ENCODE measurements around the gene CCDC88A.
"Not testable (repeated sequence)": the region's sequence is repeated elsewhere in the genome, so short reads cannot be mapped to it uniquely, and the experiment has no call there.

The CCDC88A gene

DNA sequence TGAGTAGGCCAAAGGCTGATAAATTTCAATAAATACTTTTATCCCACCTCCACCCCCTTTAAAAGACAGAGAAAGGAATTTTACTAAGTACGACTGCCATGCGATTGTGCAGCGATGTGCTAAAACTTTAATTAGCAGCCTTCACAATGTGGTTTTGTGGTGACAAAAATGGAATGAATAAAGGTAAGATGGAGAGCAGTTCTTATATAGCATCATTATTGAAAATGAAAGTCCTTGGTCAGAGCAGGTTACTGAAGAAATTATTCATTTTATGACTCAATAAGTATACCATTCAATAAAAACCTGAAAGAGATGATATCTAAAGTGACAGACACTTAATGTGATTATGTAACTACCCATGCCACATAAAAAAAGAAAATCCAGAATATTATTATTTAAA, 117.4 kb downstream of the CCDC88A start:
- DNase-seq (ENCODE audit: low read depth in 2 of 2): no peak

DNA sequence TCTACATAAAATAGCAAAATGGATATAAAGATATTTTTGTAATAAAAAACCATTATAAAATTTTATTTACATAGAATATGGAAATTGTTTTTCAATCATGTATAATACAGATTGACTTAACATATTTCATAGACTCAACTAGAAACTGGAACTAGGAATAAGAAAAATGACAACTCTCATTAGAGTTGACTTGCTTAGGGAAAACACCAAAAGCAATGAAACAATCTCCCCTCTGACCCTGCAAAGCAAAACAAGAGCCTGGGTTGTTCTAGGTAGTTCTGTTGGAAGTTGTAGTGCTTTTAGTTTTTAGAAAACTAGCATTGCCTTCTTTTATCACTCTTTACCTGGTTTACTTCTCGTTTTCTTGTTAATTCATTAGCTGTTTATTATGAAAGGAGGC, 118.4 kb downstream of the CCDC88A start:
- DNase-seq (ENCODE audit: low read depth in 2 of 2): no peak

DNA sequence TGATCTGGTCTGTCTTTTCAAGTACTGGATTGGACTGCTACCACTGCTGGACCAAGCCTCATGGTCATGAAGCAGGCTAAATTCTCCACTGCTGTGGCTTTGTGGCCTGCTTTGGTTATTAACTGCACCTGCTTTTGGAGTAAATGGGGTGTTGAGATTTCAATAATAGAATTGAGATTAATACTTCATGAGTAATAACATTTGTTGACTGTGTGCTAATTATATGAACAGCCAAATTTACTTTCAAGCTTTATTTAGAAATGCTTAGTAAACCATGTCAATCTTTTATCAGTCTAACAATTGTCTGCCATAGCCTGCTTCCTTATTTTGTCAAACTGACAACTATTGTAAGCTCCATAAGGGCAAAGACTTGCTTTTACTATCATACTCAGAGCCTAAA, 123.3 kb downstream of the CCDC88A start:
- DNase-seq (ENCODE audit: low read depth in 2 of 2): no peak

DNA sequence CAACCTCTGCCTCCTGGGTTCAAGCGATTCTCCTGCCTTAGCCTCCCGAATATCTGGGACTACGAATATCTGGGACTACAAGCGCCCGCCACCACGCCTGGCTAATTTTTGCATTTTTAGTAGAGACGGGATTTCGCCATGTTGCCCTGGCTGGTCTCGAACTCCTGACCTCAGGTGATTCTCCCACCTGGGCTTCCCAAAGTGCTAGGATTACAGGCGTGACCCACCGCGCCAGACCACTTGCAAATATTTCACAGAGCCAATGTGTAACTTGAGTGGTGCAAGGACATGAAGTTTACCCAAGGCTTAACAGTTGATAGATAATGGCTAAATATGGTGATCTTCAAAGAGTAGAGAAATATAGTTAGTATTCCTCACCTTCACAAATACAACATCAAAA, 136.6 kb downstream of the CCDC88A start:
- DNase-seq (ENCODE audit: low read depth in 2 of 2): no peak

DNA sequence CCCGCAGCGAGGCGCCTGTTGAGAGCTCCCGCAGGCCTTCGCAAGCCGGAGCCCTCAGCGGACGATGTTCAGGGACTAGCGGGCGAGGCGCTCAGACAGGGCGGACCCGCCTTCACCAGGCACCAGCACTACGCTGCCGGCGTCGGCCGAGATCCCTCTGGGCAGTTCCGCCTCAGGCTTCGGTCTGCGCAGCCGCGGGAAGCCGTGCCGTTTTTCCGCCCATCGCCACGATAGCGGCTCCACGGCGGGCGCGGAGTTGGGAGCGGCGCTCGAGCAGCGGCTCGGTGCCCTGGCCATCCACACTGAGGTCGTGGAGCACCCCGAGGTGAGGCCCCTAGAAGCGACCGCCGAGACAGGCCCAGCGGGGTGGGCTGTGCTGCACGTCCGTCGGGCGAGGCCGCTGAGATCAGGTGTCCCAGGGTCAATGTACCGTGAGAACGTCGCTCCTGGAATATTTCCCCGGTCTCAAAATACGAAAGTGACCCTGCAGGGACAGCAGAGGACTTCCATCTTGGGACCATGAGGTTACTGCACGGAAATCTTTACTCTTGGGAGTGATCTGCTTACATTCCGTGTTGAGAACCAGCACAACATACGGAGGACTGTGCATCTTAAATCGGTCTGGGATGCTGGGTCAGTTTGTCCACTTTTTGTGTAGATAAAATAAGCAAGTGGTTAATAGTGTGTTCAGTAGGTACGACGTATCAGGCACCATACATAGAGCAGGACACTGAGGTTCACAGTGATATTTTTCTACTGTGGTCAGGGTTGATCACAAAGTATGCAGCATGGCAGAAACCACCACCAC, 137.3 kb downstream of the CCDC88A start:
- peak; percentile 80 to 83 for DNase-seq (ENCODE audit: low read depth in 2 of 2)

DNA sequence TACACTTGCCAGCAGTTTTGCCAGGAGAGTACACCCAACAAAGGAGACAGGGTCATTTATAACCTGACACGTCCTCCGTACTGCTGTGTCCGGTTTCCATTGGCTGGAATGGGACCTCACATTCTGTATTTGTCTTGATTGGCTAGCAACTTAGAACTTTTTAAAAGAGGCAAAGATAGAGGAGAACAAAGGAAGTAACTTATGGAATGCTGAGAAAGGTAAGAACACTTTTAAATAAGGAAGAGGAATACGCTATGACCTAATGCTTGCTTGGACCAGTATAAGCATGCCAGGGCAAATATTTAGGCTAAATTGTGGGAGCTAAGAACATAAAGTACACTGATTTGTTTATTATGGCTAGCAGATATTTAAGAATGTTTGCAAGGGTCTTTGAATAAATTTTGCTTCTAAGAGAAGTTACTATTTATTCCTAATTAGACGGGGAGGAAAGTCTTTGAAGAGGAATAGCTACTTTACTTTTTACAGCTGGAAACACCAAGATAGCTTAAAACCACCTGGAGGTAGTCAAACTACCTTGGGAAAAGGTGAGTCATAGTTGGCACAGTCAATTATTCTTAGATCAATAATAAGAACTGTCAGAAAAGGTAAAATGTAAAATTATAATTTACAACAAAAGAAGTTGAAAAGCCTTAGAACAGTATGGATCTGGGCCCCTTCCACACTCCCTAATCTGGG, 138.7 kb downstream of the CCDC88A start:
- not testable (repeated sequence) for DNase-seq (ENCODE audit: low read depth in 2 of 2)

DNA sequence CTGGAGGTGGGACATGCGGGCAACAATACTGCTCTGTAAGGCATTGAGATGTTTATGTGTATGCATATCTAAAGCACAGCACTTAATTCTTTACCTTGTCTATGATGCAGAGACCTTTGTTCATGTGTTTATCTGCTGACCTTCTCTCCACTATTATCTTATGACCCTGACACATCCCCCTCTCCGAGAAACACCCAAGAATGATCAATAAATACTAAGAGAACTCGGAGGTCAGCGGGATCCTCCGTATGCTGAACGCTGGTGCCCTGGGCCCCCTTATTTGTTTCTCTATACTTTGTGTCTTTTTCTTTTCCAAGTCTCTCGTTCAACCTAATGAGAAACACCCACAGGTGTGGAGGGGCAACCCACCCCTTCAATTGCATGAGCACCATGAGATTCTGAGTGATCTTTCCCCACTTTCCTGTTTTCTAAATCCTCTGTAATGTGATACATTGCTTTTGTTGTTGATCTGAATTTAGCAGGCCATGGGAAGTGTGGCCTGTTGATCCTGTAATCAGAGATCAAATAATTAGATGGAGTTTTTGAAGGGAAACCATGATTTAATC, 139.7 kb downstream of the CCDC88A start:
- DNase-seq (ENCODE audit: low read depth in 2 of 2): not testable (repeated sequence)

DNA sequence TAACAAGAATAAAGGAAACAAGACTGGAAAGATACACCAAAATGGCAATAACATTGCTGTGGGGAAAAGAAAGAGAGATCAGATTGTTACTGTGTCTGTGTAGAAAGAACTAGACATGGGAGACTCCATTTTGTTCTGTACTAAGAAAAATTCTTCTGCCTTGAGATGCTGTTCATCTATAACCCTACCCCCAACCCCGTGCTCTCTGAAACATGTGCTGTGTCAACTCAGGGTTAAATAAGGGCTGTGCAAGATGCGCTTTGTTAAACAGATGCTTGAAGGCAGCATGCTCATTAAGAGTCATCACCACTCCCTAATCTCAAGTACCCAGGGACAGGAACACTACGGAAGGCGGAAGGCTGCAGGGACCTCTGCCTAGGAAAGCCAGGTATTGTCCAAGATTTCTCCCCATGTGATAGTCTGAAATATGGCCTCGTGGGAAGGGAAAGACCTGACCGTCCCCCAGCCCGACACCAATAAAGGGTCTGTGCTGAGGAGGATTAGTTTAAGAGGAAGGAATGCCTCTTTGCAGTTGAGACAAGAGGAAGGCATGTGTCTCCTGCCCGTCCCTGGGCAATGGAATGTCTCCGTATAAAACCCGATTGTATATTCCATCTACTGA, 140.3 kb downstream of the CCDC88A start:
- not testable (repeated sequence) for DNase-seq (ENCODE audit: low read depth in 2 of 2)

DNA sequence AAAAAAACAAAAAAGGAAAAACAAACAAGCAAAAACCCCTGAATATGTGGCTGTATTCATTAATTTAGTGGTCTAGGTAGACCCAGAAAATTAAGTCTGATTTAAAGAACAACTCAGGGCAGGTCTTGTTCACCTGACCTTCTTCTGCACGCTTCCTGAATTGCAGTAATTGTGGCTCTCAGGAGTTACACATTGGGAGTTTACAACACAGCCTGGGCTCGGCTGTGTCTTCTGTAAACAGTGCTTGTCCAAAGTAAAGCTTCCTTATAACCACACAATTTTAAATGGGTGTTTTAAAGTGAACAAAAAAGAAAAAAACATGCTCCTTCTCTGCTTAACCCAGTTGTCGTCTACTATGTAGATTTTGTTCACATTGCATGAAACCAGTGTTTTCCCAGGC, 142.3 kb downstream of the CCDC88A start:
- DNase-seq (ENCODE audit: low read depth in 2 of 2): no peak

DNA sequence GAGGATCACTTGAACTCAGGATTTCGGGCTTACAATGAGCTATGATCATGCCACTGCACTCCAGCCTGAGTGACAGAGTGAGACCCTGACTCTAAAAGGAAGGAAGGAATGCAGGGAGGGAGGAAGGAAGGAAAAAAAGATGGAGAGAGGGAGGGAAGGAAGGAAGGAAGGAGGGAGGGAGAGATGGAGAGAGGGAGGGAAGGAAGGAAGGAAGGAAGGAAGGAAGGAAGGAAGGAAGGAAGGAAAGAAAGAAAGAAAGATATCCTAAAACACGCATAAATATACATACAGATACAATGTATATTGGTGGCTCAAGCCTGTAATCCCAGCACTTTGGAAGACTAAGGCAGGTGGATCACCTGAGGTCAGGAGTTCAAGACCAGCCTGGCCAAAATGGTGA, 145.3 kb downstream of the CCDC88A start:
- not testable (repeated sequence) for DNase-seq (ENCODE audit: low read depth in 2 of 2)

DNA sequence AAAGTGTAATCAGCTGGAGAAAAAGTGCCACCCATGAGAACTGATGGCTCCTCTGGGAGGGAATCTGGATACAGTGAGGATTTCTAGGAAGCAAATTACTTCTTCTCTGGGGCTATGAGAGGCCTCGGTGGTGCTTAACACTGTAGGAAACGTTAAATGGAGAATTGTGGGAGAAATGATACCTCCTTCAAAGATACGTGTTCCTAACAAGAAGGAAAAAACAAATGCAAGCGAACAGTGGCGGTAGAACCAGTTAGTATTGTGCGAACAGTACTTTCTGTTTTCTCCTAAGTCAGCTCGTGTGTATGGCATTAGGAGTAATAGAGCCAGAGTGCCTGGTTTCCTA, 150.0 kb downstream of the CCDC88A start:
- no peak for DNase-seq (ENCODE audit: low read depth in 2 of 2)

DNA sequence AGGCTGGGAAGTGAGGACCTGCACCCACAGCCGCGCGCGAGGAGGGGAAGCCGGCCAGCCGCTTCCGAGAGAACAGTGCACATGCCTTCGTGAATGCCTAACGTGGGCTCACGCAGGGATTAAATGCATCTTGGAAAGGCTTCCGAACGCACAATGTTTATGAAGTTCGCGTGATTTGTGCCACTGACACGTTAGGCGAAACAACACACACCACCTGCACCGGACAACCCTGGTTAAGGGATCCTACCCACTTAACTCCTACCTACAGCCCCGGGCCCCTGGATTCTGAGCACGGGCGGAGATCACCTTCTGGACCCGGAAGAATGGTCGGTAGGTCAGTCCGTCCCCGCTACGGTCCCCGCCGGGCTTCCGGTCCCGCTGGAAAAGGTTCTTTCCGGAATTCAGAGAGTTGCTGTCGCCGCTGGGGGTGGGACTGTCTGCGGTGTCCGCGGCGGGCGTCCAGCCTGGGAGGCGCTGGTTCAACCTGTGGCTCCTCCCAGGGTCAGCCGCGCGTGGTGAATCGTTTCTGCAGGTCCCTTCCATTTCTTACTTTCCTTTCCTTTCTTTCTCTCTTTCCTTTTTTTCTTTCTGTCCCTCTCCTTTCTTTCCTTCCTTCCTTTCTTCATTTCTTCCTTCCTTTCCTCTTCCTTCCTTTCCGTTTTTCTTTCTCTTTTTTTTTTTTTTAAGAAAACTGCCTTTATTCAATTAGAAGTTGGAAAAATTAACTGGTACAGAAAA, 150.6 kb downstream of the CCDC88A start, which contains the start of gene MTIF2:
Gene MTIF2, minus strand, starts transcription at position 325 of the 738 bp plus-strand sequence. CDS start 5,373 bp downstream, outside the sequence.
- peak; percentile 89 to 91 for DNase-seq (ENCODE audit: low read depth in 2 of 2)

DNA sequence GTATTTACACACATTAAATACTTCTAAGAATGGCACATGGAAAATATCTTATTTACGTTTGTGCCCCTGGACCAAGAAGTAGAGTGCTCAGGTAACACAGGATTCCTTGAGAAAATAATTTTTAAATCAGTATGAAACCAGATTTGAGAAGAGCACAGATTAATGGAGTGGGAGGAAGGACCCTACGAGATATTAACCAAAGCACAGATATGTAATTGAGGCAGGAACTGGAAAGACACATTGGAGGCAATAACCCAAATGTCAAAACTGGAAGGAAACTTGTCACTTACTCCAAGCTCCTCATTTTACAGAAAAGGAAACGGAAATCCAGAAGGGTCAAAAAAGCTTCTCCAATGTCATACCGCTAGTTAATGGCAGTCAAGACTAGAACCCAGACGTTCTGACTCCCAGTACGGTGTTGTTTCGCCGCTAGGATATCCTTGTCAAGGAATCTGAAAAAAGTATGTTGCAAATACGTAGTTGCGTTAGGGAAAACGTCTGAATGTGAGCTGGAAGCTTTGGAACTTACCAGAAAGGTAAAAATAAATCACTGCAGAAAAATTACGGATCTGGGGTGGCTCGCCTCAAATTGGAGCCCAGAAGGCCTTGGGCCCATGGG, 151.3 kb downstream of the CCDC88A start:
- DNase-seq (ENCODE audit: low read depth in 2 of 2): no peak

DNA sequence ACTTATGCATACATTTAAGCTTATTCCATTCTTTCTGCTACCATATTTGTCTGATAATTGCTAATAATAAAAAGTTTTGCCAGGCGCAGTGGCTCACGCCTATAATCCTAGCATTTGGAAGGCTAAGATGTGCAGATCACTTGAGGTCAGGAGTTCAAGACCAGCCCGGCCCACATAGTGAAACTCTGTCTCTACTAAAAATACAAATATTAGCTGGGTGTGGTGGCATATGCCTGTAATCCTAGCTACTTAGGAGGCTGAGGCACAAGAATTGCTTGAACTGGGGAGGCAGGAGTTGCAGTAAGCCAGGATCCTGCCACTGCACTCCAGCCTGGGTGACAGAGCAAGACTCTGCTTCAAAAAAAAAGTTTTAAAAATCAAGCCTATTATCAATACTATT, 160.1 kb downstream of the CCDC88A start:
- not testable (repeated sequence) for DNase-seq (ENCODE audit: low read depth in 2 of 2)

DNA sequence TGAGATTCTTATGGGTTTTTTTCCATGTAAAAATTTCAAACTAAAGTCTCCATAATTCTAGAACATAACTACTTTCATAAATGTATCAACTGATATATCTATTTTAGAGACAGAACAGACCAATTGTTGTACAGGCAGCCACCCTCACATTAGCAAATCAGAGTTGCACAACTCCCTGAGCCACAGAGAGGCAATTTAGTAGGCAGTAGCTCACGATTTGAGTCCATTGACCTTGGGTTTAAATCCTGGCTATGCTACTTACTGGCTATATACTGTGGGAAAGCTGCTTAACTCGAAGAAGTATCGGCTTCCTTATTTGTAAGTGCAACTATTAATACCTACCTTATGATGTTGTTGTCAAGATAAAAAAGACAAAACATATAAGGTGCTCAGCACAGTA, 166.8 kb downstream of the CCDC88A start:
- no peak for DNase-seq (ENCODE audit: low read depth in 2 of 2)

DNA sequence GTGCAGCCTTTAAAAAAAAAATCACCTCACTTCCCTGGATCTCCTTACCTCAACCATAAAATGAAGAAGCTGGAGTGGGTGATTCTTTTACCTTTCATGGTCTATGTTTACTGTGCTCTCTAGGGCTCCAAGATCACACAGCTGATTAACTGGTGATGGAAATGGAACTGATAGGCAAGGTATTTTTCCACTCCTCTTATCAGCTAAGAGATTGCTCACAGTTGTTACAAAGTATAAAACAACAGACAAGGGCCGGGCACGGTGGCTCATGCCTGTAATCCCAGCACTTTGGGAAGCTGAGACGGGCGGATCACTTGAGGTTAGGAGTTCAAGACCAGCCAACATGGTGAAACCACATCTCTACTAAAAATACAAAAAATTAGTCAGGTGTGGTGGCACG, 172.6 kb downstream of the CCDC88A start:
- DNase-seq (ENCODE audit: low read depth in 2 of 2): no peak

DNA sequence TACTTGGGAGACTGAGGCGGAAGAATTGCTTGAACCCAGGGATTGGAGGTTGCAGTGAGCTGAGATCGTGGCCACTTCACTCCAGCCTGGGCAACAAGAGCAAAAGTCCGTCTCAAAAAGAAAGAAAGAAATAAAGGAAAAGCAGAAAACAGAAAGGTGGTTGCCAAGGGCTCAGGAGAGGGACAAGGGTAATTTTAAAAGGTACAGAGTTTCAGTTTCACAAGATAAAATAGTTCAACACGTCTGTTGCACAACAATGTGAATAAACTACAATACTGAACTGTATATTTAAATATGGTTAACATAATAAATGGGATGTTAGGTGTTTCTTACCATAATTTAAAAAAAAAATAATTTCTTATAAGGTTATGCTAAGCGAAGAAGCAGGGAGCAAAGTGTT, 174.2 kb downstream of the CCDC88A start:
- DNase-seq (ENCODE audit: low read depth in 2 of 2): no peak

DNA sequence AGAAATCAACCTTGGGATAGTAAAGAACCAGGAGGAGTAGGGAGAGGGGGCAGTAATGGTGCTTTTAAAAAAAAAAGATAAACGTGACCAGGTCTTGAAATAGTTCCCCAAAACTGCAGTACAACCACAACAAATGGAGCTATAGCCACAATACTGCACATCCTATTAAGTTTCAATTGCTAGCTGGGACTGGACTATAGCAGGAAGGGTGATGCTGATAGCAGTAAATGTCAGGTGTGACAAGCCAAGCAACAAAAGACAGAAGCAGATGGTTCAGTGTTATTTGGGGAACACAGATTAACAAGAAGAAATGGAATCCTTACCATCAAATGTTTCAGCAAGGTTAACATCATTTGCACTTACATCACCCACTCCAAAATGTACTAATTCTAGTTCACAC, 177.0 kb downstream of the CCDC88A start:
- no peak for DNase-seq (ENCODE audit: low read depth in 2 of 2)

DNA sequence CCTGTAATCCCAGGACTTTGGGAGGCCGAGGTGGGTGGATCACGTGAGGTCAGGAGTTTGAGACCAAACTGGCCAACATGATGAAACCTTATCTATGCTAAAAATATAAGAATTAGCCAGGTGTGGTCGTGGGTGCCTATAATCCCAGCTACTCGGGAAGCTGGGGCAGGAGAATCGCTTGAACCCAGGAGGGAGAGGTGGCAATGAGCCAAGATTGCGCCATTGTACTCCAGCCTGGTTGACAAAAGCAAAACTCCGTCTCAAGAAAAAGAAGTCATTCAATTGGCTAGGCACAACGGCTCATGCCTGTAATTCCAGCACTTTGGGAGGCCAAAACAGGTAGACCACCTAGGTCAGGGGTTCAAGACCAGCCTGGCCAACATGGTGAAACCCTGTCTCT, 178.1 kb downstream of the CCDC88A start:
- not testable (repeated sequence) for DNase-seq (ENCODE audit: low read depth in 2 of 2)

DNA sequence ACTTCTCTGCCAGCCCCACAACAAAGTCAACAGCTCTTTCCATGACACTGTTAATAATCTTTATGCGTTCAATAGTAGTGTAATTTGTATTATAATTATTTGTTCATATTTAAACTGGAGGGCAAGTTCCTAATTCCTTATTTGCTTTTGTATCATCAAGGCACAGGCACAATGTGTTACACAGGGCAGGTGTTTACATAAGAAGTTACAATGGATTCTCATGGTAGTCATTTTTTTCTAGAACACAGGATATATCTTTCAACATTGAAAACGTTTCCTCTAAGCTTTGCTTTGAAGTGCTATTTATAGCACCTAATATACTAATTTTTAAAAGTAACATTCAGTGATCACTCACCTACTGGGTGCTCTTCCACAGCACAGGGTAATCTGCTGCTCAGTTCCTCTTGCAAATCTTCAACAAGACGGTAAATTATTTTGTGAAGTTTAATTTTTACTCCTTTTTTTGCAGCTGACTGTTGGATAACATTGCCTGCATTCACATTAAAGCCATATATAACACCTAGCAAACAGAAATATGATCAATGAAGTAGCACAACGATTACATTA, 179.9 kb downstream of the CCDC88A start:
- DNase-seq (ENCODE audit: low read depth in 2 of 2): no peak

All from stimulated activated CD8-positive, alpha-beta memory T cell treated with anti-CD3 and anti-CD28 coated beads, Interleukin-2, amount 100 ng/mL, for 48 hours (primary cell).